IPS-NIHi11 (cell line): Measurements from ENCODE around the gene COL4A6.

Experiments used
- DNase-seq: peaks from one replicate; pipeline ENCODE4 v3.0.0; 2012; ENCODE audit warnings: mixed read lengths, low spot score

Gene COL4A6

DNA sequence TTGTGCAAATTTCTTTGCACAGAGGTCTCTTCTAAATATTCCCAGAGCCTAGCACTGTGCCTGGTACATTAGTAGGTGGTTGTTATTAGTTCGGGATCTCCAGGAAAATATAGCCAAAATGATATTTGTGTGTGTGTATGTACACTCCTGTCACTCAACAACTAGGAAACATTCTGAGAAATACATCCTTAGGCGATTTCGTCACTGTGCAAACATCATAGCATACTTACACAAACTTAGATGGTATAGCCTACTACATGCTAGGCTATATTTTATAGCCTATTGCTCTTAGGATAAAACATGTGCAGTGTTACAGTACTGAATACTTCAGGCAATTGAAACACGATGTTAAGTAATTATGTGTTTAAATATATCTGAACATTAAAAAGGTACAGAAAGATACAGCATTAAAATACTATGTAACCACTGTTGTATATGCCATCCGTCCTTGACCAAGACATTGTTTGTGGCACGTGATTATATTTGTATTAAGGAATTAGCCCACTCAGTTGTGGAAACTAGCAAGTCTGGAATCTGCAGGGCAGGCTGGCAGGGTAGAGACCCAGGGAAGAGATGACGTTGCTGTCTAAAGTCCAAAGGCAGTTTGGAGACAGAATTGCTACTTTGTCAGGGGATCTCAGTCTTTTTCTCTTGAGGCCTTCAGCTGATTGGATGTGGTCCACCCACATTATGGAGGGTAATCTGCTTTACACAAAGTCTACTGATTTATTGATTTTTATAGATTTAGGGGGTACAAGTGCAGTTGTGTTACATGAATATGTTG is 106.9 kb downstream of the COL4A6 start:
- DNase-seq, result no peak

DNA sequence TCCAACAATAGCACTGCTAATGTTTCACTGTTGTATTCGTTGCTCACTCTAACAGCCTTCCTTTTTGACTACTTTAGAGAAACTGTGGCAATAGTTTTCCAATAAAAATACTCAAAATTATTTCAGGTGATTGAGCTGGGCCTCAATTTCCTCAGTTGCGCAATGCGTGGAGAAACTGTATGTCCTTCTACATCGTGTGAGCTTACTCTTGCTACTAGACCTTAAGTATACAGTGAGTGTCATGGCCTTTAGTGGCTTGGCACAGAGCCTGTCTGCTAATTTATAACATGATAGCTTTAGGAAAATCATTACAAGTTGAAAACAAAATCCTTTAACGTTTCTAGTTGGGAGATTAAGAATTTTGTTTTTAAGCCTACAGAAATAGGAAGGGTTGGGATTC is 114.5 kb downstream of the COL4A6 start:
- DNase-seq, result no peak

GRCh38 chrX:108322234-108322633 is 116.0 kb downstream of the COL4A6 start:
- DNase-seq, result no peak

GRCh38 chrX:108316456-108316855 is 121.8 kb downstream of the COL4A6 start:
- DNase-seq, result no peak

- no peak for DNase-seq
These were observed 124.6 kb downstream of the COL4A6 start for GRCh38 chrX:108313669-108314068.

DNA sequence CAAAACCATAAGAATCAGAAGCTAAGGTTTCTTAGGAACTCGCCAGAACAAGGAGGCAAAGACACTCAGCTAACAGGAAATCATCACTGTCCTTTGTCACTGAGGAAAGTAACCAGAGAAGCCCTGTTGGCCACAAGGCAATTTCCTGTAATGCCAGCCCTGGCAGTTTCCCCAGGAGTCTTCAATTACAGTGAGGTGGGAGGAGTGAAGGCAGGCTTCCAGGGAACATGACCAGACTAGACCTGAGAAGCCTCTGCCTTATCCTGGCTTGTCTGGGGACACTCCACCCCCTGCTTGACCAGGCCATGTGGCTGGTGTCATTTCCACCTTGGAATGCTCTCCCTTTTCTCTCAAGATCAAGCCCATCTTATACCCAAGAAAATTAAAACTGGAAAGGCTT is 125.3 kb downstream of the COL4A6 start:
- DNase-seq, result peak; percentile 62

DNA sequence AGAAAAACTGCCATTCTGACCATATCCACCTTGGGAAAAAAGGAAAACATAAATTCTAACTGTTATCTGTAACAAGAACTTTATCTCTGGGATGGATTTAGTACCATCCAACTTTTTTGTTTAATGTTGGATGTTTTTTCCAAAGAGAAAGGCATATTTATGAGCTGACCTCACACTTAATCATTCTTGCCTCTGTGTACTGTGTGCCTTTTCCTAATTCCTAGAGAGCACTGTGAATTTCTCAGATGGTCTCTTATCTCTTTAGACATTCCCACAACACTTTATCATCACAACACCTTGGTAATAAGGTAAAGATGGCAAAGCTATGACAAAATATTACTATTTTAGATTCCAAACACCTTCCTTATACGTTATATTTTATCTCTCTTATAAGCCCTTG is 126.2 kb downstream of the COL4A6 start:
- no peak for DNase-seq

GRCh38 chrX:108310506-108310905 is 127.7 kb downstream of the COL4A6 start:
- no peak for DNase-seq

DNA sequence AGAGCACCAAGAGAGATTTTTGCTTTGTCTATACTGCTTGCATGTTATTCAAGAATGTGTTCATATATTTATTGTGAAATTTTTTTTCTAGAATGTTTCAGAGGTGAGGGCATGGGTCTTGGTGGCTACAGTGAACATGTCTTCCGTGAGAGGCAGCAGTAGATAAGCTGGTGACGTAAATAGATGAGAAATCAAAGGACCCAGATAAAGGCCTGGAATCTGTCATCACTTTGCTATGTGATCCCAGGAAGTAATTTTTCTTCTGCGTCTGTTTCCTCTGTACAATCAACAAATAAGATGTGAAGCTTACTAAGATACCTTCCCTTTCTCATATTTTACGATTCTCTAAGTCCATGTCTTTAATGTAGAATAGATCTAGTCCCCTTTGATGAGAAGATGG is 129.1 kb downstream of the COL4A6 start:
- no peak for DNase-seq

GRCh38 chrX:108307132-108308085 is 130.8 kb downstream of the COL4A6 start:
- no peak for DNase-seq

GRCh38 chrX:108306086-108306485 is 132.1 kb downstream of the COL4A6 start:
- DNase-seq, result no peak

GRCh38 chrX:108304757-108305156 is 133.5 kb downstream of the COL4A6 start:
- DNase-seq, result no peak

DNA sequence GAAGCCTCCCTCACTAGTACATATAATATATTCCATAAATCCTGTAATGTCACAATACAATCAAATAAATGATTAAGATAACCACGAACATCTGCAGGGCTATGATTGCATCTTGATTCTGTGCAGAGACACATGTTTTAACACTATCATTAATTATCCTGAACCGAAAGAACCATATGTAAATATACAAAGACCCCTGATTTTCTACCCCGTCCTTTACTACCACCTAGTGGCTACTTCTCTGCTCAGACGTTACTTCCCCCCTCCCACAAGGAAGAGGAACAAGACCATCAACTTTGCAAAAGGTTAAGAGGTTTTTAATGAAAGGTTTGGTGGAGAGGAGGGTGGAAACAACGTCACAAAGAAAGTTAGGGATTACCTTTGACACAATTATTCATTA is 134.0 kb downstream of the COL4A6 start:
- peak; percentile 23 for DNase-seq

DNA sequence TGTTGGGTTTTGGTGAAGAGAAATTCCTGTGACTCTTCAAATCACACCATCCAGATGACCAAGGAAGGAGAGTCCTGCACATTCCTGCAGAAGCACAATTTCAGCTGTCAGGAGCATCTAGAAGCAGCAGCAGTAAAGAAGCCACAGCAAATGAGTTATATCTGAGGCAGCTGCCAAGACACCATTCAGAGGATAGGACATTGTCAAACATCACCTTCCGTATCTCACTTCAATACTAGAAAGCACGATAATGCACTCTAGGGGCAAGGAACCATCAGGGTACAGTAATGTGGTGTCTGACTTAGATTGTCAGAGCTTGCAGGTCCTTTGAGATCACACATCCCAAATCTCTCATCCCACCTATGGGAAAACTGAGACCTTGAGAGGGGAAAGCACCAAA is 134.5 kb downstream of the COL4A6 start:
- no peak for DNase-seq

GRCh38 chrX:108299704-108300103 is 138.5 kb downstream of the COL4A6 start:
- DNase-seq, result no peak

- DNase-seq, result no peak
These were observed 139.1 kb downstream of the COL4A6 start for GRCh38 chrX:108299101-108299591.

- no peak for DNase-seq
These were observed 140.0 kb downstream of the COL4A6 start for GRCh38 chrX:108298165-108298602.

DNA sequence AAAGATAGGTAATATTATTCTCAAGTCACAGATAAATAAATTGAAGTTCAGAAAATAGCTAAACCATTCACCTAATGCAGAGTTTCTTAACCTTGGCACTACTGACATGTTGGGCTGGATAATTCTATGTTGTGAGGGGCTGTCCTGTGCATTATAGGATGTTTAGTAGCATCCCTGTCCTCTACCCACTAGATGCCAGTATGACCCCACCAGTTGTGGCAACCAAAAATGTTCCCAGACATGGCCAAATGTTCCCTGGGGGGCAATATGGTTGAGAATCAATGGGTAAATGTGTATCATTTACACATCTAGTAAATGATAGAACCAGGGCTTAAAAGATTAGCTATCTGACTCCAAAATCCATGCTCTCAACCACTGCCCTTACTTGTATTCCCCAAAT is 140.9 kb downstream of the COL4A6 start:
- no peak for DNase-seq

DNA sequence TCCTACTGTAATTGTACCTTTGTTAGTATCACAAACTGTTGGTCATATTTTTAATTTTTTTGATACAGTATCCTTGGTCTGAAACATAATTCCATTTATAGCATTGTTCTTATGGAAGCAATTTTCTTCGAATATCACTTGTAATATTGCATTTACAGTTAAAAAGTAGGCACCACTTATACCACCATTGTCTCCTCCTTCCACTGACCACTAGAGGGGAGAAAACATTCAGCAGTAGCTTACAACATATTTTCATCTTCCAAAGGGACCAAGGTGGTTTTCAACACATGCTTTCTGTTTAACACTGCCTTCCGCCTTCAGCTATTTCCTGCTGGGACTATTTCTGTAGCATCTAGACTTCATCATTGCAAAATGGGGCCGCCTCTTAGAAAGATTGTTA is 146.2 kb downstream of the COL4A6 start:
- no peak for DNase-seq

GRCh38 chrX:108285918-108286317 is 152.3 kb downstream of the COL4A6 start:
- no peak for DNase-seq

DNA sequence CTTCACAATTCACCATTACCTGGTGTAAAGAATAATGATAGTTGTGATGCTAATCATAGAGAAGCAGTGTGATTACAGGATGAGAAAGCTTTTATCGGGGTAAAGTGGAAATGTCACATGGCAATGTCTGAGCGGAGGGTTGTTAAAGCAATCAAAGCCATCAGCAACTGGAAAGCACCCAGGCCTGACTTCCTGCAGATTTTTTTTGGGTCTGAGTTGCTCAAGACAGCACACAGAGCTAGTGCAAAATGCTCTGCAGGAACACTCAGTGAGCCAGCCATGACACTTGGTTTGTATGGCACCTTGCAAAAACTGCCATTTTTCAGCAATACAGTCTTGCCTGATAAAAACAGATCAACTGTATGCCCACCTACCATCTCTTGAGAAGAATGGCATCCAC is 152.9 kb downstream of the COL4A6 start:
- DNase-seq, result no peak

- no peak for DNase-seq
These were observed 162.5 kb downstream of the COL4A6 start for GRCh38 chrX:108275732-108276131.

GRCh38 chrX:108271397-108271787 is 166.8 kb downstream of the COL4A6 start:
- no peak for DNase-seq
